Medulla oblongata (tissue), 1 donor: ENCODE results near the gene SPOCK1.

Experiments used
- DNase-seq: peaks from one replicate; pipeline ENCODE4 v3.0.0-alpha.2; 2015; ENCODE audit errors: extremely low spot score

Gene SPOCK1

DNA sequence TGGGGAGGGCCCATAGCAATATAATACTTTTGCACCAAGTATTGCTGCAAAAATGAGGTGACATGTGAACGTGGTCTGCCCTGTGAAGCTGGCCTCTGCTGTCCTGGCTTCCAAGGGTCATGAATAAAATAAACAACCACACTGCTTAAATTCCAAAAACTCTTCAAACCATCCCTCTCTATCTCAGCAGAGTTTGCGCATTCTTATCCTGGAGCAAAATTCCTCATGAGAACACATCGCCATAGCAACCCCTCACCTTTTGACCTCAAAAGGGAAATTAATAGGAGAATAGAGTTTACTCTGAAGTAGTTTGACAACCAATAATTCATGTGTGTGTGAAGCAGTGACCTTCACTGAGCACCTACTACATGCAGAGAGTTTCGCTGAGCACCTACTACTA, 342.9 kb downstream of the SPOCK1 start:
- DNase-seq: no peak

DNA sequence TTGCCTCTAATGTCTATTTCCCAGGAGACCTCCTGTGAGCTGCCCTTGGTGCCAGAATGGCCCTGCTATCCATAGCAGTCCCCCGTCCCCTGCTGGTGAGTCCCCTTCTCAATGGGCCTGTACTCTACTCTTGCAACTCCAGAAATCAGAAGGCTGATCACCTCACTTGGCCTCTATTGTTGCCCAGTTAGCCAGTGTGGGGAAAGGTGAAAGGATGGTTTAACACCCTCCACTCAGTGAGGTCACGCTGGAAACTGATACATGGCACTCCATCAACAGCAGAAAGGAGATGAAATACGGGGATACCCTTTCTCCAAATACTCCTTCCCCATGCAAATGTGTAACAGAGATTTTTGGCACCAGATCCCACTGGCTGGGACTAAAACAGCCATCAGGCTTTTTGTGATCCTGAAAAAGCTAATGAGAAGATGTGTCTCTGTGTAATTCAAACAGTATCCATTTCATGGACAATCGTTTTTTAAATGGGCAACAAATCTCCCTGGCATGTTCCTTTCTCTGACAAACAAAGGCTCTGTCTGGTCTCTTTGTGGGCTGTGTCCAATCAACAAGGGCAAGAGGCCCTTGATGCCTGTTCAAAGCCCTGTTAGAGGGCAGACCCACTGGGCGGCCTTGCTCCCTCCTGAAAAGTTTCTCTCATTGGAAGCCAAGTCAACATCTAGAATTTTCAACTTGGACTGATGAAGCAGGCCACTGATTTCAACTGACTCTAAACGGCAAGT, 343.7 kb downstream of the SPOCK1 start:
- DNase-seq: peak; percentile 40

DNA sequence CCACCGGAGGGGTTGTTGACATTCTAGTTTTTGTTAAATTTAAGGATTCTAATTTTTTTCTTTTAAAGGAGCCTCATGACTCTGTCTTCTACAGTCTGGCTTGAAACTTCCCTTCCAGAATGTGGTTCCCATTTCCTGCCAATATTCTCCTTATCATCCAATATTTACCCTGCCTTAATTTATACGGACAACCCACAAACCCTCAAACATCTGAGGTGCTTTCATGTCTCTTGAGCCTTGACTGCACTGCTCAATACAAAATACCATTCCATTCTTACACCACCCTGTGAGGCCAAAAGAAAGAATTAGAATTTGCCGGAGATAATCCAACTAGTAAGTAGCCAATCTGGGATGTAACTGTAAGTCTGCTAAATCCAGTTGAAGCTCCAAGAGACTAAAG, 346.5 kb downstream of the SPOCK1 start:
- no peak for DNase-seq

DNA sequence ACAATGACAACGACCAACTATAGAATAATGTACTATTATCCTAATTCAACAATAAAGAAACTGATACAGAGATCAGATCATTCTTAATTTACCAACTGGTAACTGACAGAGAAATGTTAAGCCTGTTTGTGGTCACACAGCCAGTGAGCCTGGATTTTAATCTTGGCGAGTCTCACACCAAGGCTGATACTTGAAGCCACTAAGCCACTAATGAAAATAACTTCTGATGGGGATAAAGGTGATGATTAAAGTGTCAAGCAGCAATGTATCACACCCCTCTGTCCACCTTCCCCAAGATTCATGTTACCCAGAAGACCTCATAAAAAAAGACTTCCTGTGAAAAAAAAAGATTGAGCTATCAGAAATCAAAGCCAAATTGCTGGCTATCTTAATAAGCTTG, 350.5 kb downstream of the SPOCK1 start:
- no peak for DNase-seq

DNA sequence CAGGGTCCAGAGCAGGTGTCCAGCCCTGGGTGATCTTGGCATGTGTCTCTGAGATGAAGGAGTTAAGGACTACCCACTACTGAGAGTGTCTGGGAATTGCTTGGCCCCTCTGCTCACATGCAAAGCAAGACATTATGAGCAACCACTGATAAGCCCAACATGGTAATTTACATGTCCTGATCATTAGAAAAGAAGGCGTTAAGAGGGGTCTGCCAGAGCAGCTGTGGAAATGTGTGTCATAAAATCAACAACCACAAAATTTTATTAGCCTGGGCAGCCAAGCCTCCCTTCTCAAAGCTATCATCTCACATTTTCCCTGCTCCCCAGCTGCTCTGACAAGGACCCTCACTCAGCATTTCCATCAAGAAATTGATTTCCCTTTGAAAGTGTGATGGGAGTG, 351.0 kb downstream of the SPOCK1 start:
- no peak for DNase-seq

DNA sequence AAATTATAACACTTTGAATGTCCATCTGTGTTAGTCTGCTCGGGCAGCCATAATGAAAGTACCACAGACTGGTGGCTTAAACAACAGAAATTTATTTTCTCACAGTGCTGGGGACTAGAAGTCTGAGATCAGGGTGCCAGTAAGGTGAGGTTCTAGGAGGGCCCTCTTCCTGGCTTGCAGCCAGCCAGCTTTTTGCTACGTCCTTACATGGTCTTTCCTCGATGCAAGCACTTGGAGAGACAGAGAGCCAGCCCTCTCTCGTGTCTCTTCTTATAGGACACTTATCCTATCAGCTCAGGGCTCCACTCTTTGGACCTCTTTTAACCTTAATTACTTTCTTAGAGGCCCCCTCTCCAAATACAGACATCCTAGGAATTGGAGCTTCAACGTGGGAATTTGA, 351.8 kb downstream of the SPOCK1 start:
- DNase-seq: peak; percentile 16

DNA sequence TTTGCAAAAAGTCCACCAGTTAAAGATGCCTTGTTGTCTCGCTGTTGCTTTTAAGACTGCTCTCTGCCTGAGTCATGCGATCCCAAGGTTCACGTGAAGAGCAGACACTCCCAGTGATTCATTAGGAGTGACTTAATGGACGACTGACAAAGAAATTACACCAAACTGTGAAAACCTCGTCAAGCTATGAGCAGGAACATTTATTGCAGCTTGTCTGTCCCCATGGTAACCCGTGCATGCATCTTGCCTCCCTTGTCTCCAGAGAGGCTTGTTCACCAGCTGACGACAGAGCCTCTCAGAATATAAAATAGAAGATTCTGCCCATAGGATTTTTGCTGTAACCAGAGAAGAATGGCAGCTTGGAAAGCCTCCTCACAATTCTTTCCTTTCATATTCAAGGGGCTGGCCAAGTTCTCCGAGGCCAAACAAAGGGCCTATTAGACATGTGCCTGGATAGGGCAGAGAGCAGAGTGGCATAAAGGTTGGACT, 352.7 kb downstream of the SPOCK1 start:
- peak; percentile 72 for DNase-seq

DNA sequence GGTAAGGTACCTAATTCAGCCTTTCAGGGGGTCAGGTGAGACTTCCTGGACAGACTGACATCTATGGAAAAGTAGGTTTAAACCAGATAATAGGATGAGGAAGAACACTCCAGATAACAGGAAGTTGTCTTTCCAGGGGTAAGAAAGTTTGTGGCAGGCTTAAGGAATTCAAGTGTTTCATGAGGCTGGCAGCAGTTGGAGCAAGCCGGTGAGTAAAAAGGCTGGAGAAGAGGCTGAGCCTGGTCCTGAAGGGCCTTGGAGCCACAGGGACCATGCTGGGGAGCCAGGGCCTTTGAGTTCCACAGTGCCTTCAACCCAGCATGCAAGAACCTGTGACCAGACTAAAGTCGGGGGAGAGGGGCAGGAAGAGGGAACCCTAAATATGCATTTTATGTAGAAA, 353.4 kb downstream of the SPOCK1 start:
- no peak for DNase-seq

DNA sequence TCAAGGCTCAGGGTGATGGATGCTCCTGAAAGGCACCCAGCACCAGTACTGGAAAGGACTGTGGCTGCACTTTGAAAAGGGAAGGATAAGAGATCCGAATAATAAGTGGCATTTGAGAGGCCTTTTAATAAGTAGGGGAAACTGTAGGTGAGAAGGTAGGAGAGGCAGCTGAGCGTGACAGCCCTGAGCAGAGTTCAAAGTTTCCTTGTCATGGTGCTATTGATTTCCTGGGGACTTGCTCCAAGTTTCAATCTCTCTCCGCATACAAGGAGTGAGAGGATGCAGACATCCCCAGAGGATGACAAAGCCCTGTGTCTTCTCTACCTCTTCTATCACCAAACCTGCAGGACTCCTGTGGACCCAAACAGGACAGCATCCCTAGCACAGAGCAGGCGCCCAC, 354.5 kb downstream of the SPOCK1 start:
- no peak for DNase-seq

DNA sequence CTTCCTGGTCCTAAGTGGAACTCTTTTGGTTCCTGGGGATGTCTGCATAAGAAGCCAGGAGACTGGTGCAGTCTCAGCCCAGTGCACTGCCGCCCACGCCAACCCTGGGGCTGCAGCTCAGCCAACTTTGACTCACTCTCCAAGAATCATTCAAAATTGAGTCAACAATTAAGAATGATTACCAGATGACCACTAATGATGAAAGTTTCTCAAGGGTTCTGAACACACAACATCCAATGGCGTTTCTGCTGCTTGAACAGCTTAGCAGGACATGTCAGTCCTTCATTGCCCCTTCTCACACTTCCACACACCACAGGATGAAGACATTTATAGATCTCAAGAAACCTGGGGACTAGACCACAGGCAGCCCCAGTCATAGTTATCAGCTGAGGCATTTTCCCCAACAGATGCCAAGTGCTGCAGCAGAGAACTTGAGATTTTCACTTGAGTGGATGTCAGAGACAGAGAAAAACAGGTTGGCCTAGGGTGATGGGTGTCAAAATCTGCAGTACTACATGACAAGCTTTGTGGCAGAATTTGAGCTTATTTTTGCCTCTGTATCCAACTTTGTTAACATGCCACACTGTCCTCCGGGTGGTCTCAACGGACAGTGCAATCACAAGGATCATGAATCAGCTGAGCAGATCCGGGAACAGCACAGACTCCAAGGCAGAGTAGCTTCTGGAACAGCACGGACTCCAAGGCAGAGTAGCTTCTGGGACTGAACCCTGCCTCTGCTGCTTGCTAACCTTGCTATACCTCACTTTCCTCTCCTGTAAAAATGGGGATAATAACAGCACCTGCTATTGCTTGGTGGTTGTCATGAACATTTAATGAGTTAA, 356.1 kb downstream of the SPOCK1 start:
- DNase-seq: no peak

DNA sequence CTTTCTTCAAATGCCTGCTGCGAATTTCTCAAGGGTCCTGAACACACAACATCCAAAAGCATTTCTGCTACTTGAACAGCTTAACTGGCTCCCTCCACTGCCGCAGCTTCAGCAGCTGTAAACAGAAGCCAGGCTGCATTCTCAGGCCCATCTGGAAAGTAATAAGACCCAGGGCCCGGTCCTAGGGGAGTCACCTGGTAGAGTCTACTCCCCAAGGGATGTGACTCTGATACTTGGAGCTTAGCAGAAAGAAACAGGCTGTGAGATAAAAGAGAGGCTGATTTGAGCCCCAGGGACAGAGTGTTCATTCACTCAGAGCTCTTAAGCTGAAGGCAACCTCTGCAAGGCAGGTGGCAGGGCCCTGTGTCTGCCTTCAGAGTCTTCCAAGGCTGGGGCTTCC, 356.8 kb downstream of the SPOCK1 start:
- no peak for DNase-seq

DNA sequence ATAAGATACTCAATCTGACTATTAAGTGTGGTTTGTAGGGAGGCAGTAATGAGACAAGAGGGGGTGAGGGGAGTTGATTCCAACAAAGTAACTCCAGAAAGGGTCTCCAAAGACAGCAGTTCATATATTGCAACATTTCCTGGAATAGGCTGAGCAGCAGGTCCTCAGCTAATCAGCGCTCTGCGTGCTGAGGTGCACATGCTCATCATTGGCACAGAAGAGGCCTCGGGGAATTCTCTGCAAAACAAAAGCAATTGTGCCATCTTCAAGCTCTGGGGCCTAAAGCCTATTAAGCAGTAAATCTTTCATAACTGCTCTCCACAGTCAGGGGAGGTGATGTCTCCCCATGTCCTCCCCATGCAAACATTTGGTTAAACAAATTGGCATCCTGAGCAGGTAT, 357.3 kb downstream of the SPOCK1 start:
- DNase-seq: peak; percentile 19

DNA sequence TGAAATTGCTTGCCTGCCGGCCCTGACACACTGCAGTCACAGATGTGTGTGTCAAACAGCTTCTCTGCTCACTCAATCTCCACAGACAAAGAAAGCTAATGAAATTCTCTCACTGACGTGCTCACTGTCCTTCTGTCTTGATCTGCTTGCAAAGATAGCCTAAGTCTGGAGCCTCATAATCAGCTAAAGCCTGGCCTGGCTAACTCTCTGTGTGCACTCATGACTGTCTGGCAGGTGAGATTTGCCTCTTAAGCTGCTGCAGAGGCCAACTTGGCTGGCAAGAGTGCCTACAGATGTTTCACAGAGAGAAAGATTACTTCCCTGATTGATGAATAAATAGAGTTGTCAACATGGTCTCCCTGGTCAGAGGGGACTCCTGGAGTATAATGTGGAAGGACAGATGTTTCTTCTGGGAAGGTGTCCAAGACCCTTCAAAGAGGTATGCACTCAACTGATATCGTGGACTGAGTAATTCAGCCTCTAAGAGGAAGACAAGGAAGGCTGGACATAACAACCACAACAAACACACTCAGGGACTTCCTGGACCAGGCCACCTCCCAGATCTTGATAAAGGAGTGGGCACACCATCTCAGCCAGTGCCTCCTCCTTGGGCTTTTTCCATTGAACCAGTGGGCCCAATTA, 362.0 kb downstream of the SPOCK1 start:
- no peak for DNase-seq

DNA sequence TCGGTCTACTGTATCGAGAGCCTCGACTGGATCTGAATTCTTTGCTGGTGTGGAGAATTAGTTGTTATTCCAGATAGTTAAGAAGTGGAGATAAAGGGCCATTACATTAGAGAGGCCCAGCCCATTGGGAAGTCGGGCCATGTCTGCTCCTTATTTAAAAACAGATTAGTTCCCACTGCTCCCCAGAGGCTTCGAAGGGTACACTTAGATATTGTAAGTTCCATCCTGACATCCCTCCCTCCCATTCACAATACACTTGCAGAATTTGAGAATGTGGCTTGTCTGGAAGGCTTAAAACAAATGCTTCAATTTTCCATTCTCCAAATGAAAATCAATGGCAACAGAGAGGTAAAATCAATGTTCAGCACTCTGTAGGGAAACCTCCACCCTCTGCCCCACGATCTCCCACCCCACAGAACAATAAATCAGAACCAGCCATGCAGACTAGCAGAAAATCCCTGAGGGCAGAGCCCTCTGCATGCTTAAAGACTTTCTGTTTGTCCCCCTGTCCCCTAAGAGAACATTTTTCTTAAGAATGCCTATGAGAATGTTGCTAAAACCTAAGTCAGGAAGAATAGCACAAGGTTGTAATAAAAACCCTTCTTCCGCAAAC, 364.1 kb downstream of the SPOCK1 start:
- no peak for DNase-seq

DNA sequence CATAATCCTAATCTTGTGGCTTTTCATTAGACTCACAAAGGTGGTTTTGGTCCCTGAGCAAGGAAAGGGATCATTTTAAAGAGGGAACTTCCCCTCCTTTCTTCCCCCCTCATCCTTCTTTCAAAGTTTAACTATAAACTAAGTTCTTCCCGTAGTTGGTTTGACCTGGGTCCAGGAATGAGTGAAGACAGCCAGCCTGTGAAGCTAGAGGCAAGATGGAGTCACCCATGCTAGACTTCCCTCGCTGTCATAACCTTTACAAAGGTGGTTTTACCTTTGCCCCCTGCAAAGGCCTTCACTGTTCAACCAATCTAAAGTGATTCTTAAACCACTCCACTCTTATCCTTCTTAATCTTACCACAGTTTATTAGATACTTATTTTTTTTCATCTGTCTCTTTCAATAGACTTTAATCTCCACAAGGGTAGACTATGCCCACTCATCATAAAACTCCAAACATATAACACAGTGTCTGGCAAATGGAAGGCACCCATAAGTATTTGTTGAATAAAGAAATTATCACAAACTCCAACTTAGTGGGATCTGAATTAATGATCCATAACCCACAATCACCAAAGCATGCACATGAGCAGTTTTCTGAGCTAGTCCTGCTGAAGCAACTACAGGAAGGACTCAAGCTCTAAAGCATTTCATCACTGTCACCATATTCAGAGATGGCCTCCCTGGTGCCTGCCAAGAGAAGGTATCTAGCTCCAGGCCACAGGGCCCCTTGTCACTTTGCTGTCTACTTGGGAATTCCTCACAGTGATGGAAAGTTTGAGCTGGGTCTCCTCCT, 369.0 kb downstream of the SPOCK1 start:
- DNase-seq: no peak

DNA sequence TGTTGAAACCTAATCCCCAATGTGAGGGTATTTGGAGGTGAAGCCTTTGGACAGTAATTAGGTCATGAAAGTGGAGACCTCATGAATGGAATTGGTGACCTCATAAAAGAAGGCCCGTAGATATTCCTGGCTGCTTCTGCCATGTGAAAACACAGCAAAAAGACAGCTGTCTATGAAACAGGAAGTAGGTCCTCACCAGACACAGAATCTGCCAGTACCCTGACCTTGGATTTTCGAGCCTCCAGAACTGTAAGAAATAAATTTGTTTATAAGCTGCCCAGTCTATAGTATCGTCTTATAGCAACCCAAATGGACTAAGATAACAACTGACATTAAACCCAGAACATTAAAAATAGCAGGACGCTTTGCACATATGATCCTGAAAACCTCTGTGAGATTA, 371.1 kb downstream of the SPOCK1 start:
- DNase-seq: no peak

DNA sequence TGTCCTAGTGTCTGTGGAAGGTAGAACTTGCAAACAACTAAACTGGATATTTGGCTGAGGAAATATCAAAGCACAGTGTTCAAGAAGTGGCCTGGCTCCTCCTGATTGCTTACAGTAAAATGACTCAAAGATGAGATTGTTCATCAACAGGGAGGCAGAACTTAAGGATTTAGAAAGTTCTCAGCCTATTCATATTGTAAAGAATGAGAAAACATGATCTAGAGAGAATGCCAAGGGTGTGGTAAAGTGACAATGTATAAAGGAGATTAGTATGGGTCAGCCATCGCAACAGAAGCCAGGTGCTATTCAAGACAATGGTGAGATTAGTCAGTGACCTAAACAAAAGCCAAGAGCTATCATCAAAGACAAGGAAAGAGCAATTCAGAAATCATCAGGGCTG, 372.3 kb downstream of the SPOCK1 start:
- no peak for DNase-seq

DNA sequence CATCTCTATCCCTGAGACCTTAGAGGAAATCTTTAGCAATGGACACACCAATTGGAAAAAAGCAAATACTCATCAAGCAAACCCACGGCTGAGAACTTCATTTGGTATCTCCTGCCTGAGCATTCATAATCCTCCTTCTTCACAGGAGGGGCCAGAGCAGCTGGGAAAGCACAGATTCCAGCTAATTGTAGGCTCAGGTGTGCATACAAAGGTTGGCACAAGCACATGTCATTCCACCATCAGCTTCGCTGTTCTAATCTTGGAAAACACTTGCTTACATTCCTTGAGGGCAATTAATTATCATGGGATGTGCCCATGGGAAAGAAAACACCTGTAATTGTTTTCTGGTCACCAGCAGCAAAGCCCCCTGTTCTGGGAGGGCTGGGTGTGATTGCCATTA, 376.6 kb downstream of the SPOCK1 start:
- DNase-seq: no peak

DNA sequence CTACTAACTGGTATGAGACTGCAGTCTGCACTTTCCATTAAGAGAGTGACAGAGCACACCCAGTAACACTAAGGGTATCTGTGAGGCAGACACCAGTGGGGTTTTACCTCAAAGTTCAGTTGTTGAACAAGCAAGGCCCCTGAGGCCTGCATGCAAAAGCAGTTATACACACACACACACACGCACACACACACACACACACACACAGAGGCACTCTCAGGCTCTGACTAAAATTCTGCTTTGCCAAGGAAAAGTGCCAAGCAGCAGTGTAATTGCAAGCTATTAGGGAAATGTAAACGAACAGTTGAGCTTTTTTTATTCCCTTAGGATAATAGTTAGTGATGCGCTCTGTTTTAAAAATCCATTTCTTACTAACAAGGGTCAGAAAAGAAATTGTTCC, 377.1 kb downstream of the SPOCK1 start:
- no peak for DNase-seq

DNA sequence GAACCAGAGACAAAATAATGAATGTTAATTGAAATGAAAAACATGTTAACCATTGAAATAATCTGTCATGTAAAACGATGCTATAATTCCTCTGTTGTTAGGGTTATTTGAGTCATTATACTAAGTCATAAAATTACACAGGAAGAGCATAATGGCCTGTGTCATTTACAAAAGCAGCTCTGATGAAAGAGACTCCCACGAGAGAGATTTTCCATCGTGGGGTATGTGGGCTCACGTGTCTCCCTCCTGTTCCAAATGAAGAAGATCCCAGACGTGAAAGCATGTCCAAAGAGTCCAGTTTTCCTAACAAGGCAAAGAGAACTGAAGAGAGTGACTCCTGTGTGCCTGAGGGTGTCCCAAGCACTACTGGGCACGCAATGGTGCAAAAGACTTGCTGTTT, 379.8 kb downstream of the SPOCK1 start:
- DNase-seq: no peak

DNA sequence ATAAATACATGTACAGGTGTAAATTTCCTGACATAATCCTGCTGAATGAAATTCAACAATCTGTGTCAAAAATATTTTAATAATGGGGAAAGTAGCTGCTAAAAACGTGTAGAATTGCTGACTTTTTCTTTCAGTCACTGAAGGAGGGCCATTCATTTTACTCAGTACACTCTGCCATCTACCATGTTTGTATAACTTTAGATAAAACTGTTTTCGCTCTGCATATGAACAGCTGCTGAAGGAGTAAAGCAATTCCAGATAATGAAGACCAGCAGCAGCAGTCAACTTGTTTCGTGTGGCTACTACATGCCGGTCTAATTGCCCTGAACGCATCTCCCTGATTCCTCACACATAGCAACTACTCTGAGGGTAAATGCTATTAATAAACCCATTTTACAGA, 380.5 kb downstream of the SPOCK1 start:
- DNase-seq: no peak
